Karpas-422 (cell line): ENCODE data around the gene PDGFA. TPM values are rescaled to one million over a fixed set of nuclear protein-coding genes. Genes with fewer than 3 reads are reported as not detected.

Source experiments
- DNase-seq: peaks from one replicate; pipeline ENCODE4 v3.0.0-alpha.2; 2015
- H2AFZ ChIP-seq: fragments of 200-600 bp; sonication (generic); 2 replicates; pipeline ENCODE4 v1.6.1; 2014; ENCODE audit warnings: antibody characterized with exemption, low read length, mixed read lengths
- H3K27ac ChIP-seq: fragments of 200-600 bp; sonication (generic); 2 replicates; pipeline ENCODE4 v1.5.1; 2014; ENCODE audit warnings: mild to moderate bottlenecking, low read length, moderate library complexity
- H3K27me3 ChIP-seq: fragments of 200-600 bp; sonication (generic); 2 replicates; pipeline ENCODE4 v1.6.1; 2014; ENCODE audit warnings: low read length, mixed read lengths
- H3K36me3 ChIP-seq: fragments of 200-600 bp; sonication (generic); 2 replicates; pipeline ENCODE4 v1.6.1; 2014; ENCODE audit warnings: low read length, mixed read lengths; ENCODE audit not compliant: insufficient read depth
- H3K4me1 ChIP-seq: fragments of 200-600 bp; sonication (generic); 2 replicates; pipeline ENCODE4 v1.6.1; 2014; ENCODE audit warnings: mild to moderate bottlenecking, low read length, mixed read lengths
- H3K4me2 ChIP-seq: fragments of 200-600 bp; sonication (generic); 2 replicates; pipeline ENCODE4 v1.6.1; 2014; ENCODE audit warnings: low read length, low read depth, mild to moderate bottlenecking; ENCODE audit not compliant: poor library complexity, severe bottlenecking
- H3K4me3 ChIP-seq: fragments of 200-600 bp; sonication (generic); 2 replicates; pipeline ENCODE4 v1.5.1; 2014; ENCODE audit warnings: mild to moderate bottlenecking, antibody characterized with exemption, low read length, mixed read lengths
- H3K79me2 ChIP-seq: fragments of 200-600 bp; sonication (generic); 2 replicates; pipeline ENCODE4 v1.6.1; 2014; ENCODE audit warnings: mild to moderate bottlenecking, low read length, mixed read lengths
- H3K9ac ChIP-seq: fragments of 200-600 bp; sonication (generic); 2 replicates; pipeline ENCODE4 v1.6.0; 2014; ENCODE audit warnings: low read length
- H3K9me2 ChIP-seq: fragments of 200-600 bp; sonication (generic), shearing (Covaris generic); replicated peaks from 2 replicates; pipeline ENCODE4 v1.6.0; 2014; ENCODE audit warnings: mild to moderate bottlenecking, low read length, moderate library complexity; ENCODE audit not compliant: insufficient read depth
- H3K9me3 ChIP-seq: fragments of 300-700, 200-600 bp; sonication (generic); 2 replicates; pipeline ENCODE4 v1.6.1; 2014; ENCODE audit warnings: low read length, mixed read lengths
- H4K20me1 ChIP-seq: fragments of 200-600 bp; sonication (generic); 2 replicates; pipeline ENCODE4 v1.6.1; 2014; ENCODE audit warnings: mild to moderate bottlenecking, antibody characterized with exemption, low read length, low read depth; ENCODE audit not compliant: insufficient read depth
- total RNA-seq: library from RNA; depleted of rRNA; stranded (reverse); fragments of >200 nt; shearing (Covaris generic); gene quantifications from 2 replicates; pipeline ENCODE4 v1.2.3, GENCODE V29; 2014; ENCODE audit warnings: low replicate concordance

The PDGFA gene
- total RNA-seq, 1 experiment from 2014 or later: 0.56 TPM

DNA sequence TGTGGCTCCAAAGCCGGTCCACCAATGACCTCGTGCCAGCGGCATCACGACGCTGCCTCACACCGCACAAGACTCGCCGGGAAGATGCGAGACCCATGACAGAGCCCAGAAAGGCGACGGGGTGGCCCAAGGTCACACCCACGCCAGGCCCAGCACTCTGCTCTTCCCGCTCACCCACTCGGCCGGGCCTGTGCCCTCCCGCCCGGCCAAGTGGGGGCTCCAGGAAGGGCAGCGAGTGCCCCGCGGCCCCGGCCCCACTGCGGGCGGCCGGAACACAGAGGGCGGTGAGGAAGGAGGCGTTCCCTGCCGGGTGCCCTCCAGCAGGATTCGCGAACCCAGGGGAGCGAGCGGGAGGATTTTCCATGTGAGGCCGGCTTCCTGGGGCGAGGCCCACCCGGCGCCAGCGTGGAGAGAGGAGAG, 56.3 kb downstream of the PDGFA start:
- no peak overlapping the region for H3K4me2 ChIP-seq
- DNase-seq: no peak
- H2AFZ ChIP-seq: no peak overlapping the region
- H3K79me2 ChIP-seq: no peaks in the 10 kb centered on the region
- H4K20me1 ChIP-seq: no peaks in the 10 kb centered on the region
- no peaks in the 10 kb centered on the region for H3K36me3 ChIP-seq
- no peak overlapping the region for H3K9ac ChIP-seq
- no peaks in the 10 kb centered on the region for H3K9me2 ChIP-seq
- no peaks in the 10 kb centered on the region for H3K27me3 ChIP-seq
- no peak overlapping the region for H3K27ac ChIP-seq
- peaks cover 9% of the 10 kb centered on the region; the same call in 1 of the 2 replicates for H3K9me3 ChIP-seq
- H3K4me3 ChIP-seq: no peak overlapping the region
- no peaks in the 10 kb centered on the region for H3K4me1 ChIP-seq

DNA sequence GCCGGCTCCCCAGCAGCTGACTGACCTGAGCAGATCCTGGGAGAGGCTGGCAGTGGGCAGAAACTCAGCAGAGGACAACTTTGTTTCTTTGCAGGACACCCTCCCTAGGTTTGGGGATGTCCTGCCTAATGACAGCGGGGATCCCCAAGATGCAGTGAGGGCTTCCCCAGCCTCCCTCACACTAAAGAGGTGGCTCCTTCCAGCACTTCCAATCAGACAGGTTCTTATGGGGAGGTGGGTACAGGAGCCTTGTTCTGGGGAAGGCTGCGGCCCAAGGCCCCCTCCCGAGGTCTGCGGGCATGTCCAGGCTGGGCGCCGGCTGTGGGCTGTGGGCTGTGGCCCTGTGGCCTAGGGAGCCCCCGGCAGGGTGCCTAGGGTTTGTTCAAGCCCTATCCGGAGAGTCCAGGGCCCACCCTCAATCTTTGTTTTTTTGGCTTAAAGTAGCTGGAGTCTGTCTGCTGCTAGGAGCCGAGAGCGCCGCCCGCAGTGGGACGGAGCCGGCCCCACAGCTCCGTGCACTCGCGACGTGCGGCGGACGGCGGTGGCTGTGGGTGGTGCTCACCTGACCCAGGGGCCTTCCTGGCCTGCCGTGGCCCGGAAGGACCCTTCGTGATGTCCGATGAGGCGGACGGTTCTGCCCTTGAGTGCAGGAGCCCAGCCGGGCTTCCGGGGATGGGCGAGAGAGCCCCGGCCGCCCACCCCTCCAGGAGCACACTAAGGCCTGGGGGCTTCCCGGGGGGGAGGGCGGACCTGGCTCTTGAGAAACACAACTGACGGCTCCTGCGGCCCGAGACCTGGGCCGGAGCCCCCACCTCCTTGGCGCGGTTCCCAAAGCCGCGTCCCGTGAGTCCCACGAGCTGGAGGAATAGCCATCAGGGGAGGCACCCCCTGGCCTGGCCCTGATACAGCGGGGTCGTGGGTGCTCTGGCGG, 57.2 kb downstream of the PDGFA start:
- Histone ChIP-seq H3K4me3 (no peak overlapping the region), H3K27ac (no peak overlapping the region), H3K9me2 (no peaks in the 10 kb centered on the region), H2AFZ (no peak overlapping the region), H3K36me3 (no peaks in the 10 kb centered on the region), H3K4me1 (no peaks in the 10 kb centered on the region), H3K79me2 (no peaks in the 10 kb centered on the region), H3K27me3 (no peaks in the 10 kb centered on the region), H4K20me1 (no peaks in the 10 kb centered on the region), H3K9ac (no peak overlapping the region), H3K4me2 (no peak overlapping the region), H3K9me3 (peaks cover 2% of the 10 kb centered on the region; the same call in 1 of the 2 replicates)
- no peak for DNase-seq

DNA sequence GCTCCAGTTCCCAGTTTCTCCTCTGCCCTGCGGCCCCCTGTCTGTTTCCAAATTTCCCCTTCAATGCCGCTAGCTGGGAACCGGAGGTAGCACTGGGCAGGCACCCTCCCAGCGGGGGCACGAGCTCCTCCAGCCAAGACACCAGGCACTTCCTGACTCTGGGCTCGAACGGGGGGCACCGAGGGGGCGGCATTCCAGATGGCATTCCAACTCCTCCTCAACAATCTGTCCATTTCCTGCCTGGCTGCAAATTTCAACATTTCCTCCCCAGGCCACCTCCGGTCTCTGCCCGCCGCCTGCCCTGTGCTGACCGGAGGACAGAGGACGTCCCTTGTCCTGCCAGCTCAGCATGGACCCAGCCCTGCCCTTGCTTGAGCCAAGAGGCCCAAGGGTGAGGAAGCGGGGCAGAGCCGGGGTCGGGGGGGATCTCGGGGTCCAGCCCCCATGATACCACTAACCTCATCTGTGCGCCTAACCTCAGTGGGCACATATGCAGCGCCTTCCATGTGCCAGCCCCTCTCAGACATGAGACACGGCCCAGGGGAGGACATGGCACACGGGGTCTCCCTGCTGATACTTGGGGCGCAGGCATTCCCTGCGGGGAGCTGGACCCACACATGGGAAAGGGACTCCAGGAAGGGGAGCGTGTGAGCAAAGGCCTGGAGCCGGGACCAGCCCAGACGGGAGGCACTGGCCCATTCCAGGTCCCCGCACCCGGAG, 58.0 kb downstream of the PDGFA start:
- Histone ChIP-seq H3K27me3 (no peaks in the 10 kb centered on the region), H4K20me1 (no peaks in the 10 kb centered on the region), H2AFZ (no peak overlapping the region), H3K4me1 (no peaks in the 10 kb centered on the region), H3K9ac (no peak overlapping the region), H3K9me3 (no peaks in the 10 kb centered on the region), H3K9me2 (no peaks in the 10 kb centered on the region), H3K4me2 (no peak overlapping the region), H3K79me2 (no peaks in the 10 kb centered on the region), H3K36me3 (no peaks in the 10 kb centered on the region), H3K4me3 (no peak overlapping the region), H3K27ac (no peak overlapping the region)
- DNase-seq: no peak

GRCh38 chr7:461117-461452, 58.6 kb downstream of the PDGFA start:
- H3K9me3 ChIP-seq: no peaks in the 10 kb centered on the region
- no peaks in the 10 kb centered on the region for H3K9me2 ChIP-seq
- H4K20me1 ChIP-seq: no peaks in the 10 kb centered on the region
- no peaks in the 10 kb centered on the region for H3K27me3 ChIP-seq
- no peaks in the 10 kb centered on the region for H3K36me3 ChIP-seq
- no peak overlapping the region for H3K9ac ChIP-seq
- no peaks in the 10 kb centered on the region for H3K79me2 ChIP-seq
- no peak overlapping the region for H3K4me2 ChIP-seq
- H3K4me3 ChIP-seq: no peak overlapping the region
- H3K4me1 ChIP-seq: no peaks in the 10 kb centered on the region
- H2AFZ ChIP-seq: no peak overlapping the region
- no peak overlapping the region for H3K27ac ChIP-seq
- DNase-seq: no peak

- Histone ChIP-seq H3K4me2 (no peak overlapping the region), H3K36me3 (no peaks in the 10 kb centered on the region), H3K9ac (no peak overlapping the region), H3K79me2 (no peaks in the 10 kb centered on the region), H2AFZ (no peak overlapping the region), H3K9me3 (no peaks in the 10 kb centered on the region), H3K27me3 (no peaks in the 10 kb centered on the region), H3K4me3 (no peak overlapping the region), H4K20me1 (no peaks in the 10 kb centered on the region), H3K27ac (no peak overlapping the region), H3K9me2 (no peaks in the 10 kb centered on the region), H3K4me1 (no peaks in the 10 kb centered on the region)
- DNase-seq: no peak
These were observed 59.1 kb downstream of the PDGFA start for GRCh38 chr7:460374-461116.

DNA sequence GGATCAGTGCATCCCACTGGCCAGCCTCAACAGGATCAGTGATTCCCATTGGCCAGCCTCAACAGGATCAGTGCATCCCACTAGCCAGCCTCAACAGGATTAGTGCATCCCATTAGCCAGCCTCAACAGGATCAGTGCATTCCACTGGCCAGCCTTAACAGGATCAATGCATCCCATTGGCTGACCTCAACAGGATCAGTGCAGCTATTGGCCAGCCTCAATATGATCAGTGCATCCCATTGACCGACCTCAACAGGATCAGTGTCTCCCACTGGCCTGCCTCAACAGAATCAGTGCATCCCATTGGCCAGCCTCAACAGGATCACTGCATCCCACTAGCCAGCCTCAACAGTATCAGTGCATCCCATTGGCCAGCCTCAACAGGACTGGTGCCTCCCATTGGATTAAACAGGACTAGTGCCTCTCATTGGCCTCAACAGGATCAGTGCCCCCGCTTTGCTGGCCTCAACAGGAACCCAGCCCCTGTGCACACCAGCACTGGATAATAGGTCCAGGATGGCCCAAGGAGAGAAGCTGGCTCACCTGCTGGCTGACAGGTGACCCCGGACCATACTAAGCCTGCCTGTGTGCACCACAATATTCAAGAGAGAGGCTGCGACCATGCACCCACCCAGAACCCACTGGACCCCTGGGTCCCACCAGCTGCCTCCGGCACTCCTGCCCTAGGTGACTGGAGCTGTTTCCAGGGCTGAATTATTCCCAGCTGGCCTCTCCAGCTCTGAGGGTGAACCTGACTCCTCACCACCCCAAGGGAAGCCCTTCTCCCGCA, 59.9 kb downstream of the PDGFA start:
- H3K9me3 ChIP-seq: no peaks in the 10 kb centered on the region
- H3K4me2 ChIP-seq: no peak overlapping the region
- no peaks in the 10 kb centered on the region for H3K36me3 ChIP-seq
- H3K4me3 ChIP-seq: no peak overlapping the region
- H3K27me3 ChIP-seq: no peaks in the 10 kb centered on the region
- no peaks in the 10 kb centered on the region for H3K79me2 ChIP-seq
- DNase-seq: no peak
- no peaks in the 10 kb centered on the region for H3K9me2 ChIP-seq
- H3K27ac ChIP-seq: no peak overlapping the region
- H2AFZ ChIP-seq: no peak overlapping the region
- H3K4me1 ChIP-seq: no peaks in the 10 kb centered on the region
- H4K20me1 ChIP-seq: no peaks in the 10 kb centered on the region
- no peak overlapping the region for H3K9ac ChIP-seq

DNA sequence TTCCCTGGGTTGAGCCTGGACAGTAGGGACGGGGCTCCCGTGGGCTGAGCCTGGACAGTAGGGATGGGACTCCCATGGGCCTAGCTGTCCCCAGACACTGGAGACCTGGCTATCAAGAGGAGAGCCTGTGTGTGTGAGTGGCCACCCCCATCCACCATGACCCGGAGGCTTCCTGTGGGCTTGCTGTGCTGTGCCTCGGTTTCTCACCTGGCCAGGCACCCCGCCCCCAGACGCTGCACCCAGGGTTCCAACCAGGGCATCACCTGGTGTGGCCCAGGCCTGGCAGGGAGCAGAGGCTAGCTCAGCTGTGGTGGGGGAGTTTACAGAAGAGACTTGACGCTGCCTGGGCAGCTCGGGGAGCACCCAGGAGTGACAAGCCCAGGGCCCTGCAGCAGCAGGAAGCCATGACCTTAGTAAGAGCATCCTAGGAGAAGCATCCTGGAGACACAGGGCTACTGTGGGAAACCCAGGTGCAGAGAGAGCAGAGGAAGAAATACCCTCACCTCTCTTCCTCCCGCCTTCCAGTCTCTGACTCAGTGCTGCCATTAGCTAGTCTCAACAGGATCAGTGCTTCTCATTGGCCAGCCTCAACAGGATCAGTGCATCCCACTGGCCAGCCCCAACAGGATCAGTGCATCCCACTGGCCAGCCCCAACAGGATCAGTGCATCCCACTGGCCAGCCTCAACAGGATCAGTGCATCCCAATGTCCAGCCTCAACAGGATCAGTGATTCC, 61.0 kb downstream of the PDGFA start:
- Histone ChIP-seq H3K36me3 (no peaks in the 10 kb centered on the region), H3K9me2 (no peaks in the 10 kb centered on the region), H3K4me2 (no peak overlapping the region), H3K9me3 (no peaks in the 10 kb centered on the region), H3K27ac (no peak overlapping the region), H3K27me3 (no peaks in the 10 kb centered on the region), H3K9ac (no peak overlapping the region), H2AFZ (no peak overlapping the region), H4K20me1 (no peaks in the 10 kb centered on the region), H3K4me1 (no peaks in the 10 kb centered on the region), H3K79me2 (no peaks in the 10 kb centered on the region), H3K4me3 (no peak overlapping the region)
- no peak for DNase-seq
